Astrocyte (in vitro differentiated cells and primary cell): ENCODE results near the gene UCHL3. TPM values are rescaled to one million over a fixed set of nuclear protein-coding genes. Genes with fewer than 3 reads are reported as not detected.

Source experiments
- DNase-seq: peaks from one replicate; pipeline ENCODE4 v3.0.0-alpha.2; 2010; ENCODE audit warnings: low read depth
- FAIRE-seq: peaks from 2 replicates; lab custom pipeline; 2011; peaks lifted over from hg19 to GRCh38; lab: Jason Lieb, UNC
- H2AFZ ChIP-seq: 2 replicates; pipeline ENCODE4 v1.6.0; 2012; ENCODE audit warnings: low read depth, low read length, inconsistent platforms
- H3K27ac ChIP-seq: 2 replicates; pipeline ENCODE4 v1.5.1; 2011; ENCODE audit warnings: low read depth, low read length, inconsistent platforms
- H3K27me3 ChIP-seq: 2 replicates; pipeline ENCODE4 v1.6.0; 2011; ENCODE audit warnings: low read length, inconsistent platforms; ENCODE audit not compliant: insufficient read depth
- H3K36me3 ChIP-seq: 2 replicates; pipeline ENCODE4 v1.5.1; 2011; ENCODE audit warnings: low read length, inconsistent platforms; ENCODE audit not compliant: insufficient read depth
- H3K4me1 ChIP-seq: 2 replicates; pipeline ENCODE4 v1.5.1; 2011; ENCODE audit warnings: low read length, inconsistent platforms; ENCODE audit not compliant: insufficient read depth
- H3K4me2 ChIP-seq: 2 replicates; pipeline ENCODE4 v1.6.0; 2012; ENCODE audit warnings: low read length, inconsistent platforms
- H3K4me3 ChIP-seq: 2 replicates; pipeline ENCODE4 v1.5.1; 2011; ENCODE audit warnings: low read depth, mild to moderate bottlenecking, low read length, inconsistent platforms; ENCODE audit not compliant: insufficient read depth
- H3K79me2 ChIP-seq: 2 replicates; pipeline ENCODE4 v1.6.0; 2012; ENCODE audit warnings: mild to moderate bottlenecking, low read length, inconsistent platforms; ENCODE audit not compliant: insufficient read depth
- H3K9ac ChIP-seq: 2 replicates; pipeline ENCODE4 v1.6.0; 2012; ENCODE audit warnings: mild to moderate bottlenecking, low read length, inconsistent platforms
- H3K9me3 ChIP-seq: 2 replicates; pipeline ENCODE4 v1.5.1; 2012; ENCODE audit warnings: low read depth, mild to moderate bottlenecking, low read length, inconsistent platforms; ENCODE audit not compliant: insufficient read depth
- H4K20me1 ChIP-seq: 2 replicates; pipeline ENCODE4 v1.6.0; 2012; ENCODE audit warnings: low read length, inconsistent platforms; ENCODE audit not compliant: insufficient read depth
- H3K27ac Mint-ChIP-seq: one replicate; pipeline ENCODE4 v1.8.0; 2021; ENCODE audit warnings: mild to moderate bottlenecking, mixed read lengths; ENCODE audit not compliant: unreplicated experiment
- H3K27me3 Mint-ChIP-seq: one replicate; pipeline ENCODE4 v1.8.0; 2021; ENCODE audit warnings: low read depth, mixed read lengths; ENCODE audit not compliant: unreplicated experiment
- H3K36me3 Mint-ChIP-seq: one replicate; pipeline ENCODE4 v1.8.0; 2021; ENCODE audit warnings: low read depth, mixed read lengths; ENCODE audit not compliant: unreplicated experiment
- H3K4me1 Mint-ChIP-seq: one replicate; pipeline ENCODE4 v1.8.0; 2021; ENCODE audit warnings: low read depth, mixed read lengths; ENCODE audit not compliant: unreplicated experiment
- H3K4me3 Mint-ChIP-seq: one replicate; pipeline ENCODE4 v1.8.0; 2021; ENCODE audit warnings: mild to moderate bottlenecking, moderate library complexity, mixed read lengths; ENCODE audit not compliant: unreplicated experiment
- H3K9me3 Mint-ChIP-seq: one replicate; pipeline ENCODE4 v1.8.0; 2021; ENCODE audit warnings: mild to moderate bottlenecking, mixed read lengths; ENCODE audit not compliant: unreplicated experiment
- EZH2 ChIP-seq: IDR thresholded peaks from 2 replicates; pipeline ENCODE4 v1.6.1; 2012; ENCODE audit warnings: mild to moderate bottlenecking, low read length, inconsistent platforms; ENCODE audit not compliant: insufficient read depth
- total RNA-seq: library from RNA; stranded (reverse); gene quantifications from 2 replicates; pipeline ENCODE4 v1.2.1, GENCODE V29; 2021
- TF ChIP-seq, protein P1 (sequence below): IDR thresholded peaks from 2 replicates; pipeline ENCODE4 v1.5.1; 2011; ENCODE audit warnings: low read depth, mild to moderate bottlenecking, inconsistent platforms, low read length, moderate library complexity; ENCODE audit not compliant: insufficient read depth

The UCHL3 gene
- total RNA-seq, 1 donor from 2014 or later: 59.2 TPM

GRCh38 chr13:75554981-75555380 is 5.4 kb downstream of the UCHL3 start:
- DNase-seq (no peak), FAIRE-seq (no peak)
- Histone ChIP-seq H3K4me3 (no peak overlapping the region), H3K36me3 (peaks cover 22% of the 10 kb centered on the region), H3K9ac (no peak overlapping the region), H3K27me3 (no peaks in the 10 kb centered on the region), H3K9me3 (no peaks in the 10 kb centered on the region), H3K4me2 (no peak overlapping the region), H3K4me1 (no peaks in the 10 kb centered on the region), H4K20me1 (peaks cover 29% of the 10 kb centered on the region), H3K79me2 (peaks cover 77% of the 10 kb centered on the region), H2AFZ (no peak overlapping the region), H3K27ac (no peak overlapping the region)
- H3K4me3 Mint-ChIP-seq: no peak overlapping the region
- H3K27ac Mint-ChIP-seq: no peak overlapping the region
- H3K36me3 Mint-ChIP-seq: peaks cover 16% of the 10 kb centered on the region
- no peaks in the 10 kb centered on the region for H3K9me3 Mint-ChIP-seq
- no peaks in the 10 kb centered on the region for H3K27me3 Mint-ChIP-seq
- no peak for TF ChIP-seq EZH2
- TF ChIP-seq, protein P1, sequence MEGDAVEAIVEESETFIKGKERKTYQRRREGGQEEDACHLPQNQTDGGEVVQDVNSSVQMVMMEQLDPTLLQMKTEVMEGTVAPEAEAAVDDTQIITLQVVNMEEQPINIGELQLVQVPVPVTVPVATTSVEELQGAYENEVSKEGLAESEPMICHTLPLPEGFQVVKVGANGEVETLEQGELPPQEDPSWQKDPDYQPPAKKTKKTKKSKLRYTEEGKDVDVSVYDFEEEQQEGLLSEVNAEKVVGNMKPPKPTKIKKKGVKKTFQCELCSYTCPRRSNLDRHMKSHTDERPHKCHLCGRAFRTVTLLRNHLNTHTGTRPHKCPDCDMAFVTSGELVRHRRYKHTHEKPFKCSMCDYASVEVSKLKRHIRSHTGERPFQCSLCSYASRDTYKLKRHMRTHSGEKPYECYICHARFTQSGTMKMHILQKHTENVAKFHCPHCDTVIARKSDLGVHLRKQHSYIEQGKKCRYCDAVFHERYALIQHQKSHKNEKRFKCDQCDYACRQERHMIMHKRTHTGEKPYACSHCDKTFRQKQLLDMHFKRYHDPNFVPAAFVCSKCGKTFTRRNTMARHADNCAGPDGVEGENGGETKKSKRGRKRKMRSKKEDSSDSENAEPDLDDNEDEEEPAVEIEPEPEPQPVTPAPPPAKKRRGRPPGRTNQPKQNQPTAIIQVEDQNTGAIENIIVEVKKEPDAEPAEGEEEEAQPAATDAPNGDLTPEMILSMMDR: no peak
- H3K4me1 Mint-ChIP-seq: peaks cover 6% of the 10 kb centered on the region

- Histone ChIP-seq H4K20me1 (peaks cover 25% of the 10 kb centered on the region), H3K27me3 (no peaks in the 10 kb centered on the region), H3K4me3 (no peak overlapping the region), H2AFZ (no peak overlapping the region), H3K9me3 (no peaks in the 10 kb centered on the region), H3K36me3 (peaks cover 24% of the 10 kb centered on the region), H3K79me2 (peaks cover 69% of the 10 kb centered on the region), H3K9ac (no peak overlapping the region), H3K4me1 (no peaks in the 10 kb centered on the region), H3K27ac (no peak overlapping the region), H3K4me2 (no peak overlapping the region)
- TF ChIP-seq EZH2: no peak
- TF ChIP-seq, protein P1: no peak
- no peak for DNase-seq
- no peaks in the 10 kb centered on the region for H3K9me3 Mint-ChIP-seq
- H3K4me1 Mint-ChIP-seq: peaks cover 3% of the 10 kb centered on the region
- peaks cover 16% of the 10 kb centered on the region for H3K36me3 Mint-ChIP-seq
- H3K4me3 Mint-ChIP-seq: no peak overlapping the region
- H3K27ac Mint-ChIP-seq: no peak overlapping the region
- no peaks in the 10 kb centered on the region for H3K27me3 Mint-ChIP-seq
- no peak for FAIRE-seq
Observed at GRCh38 chr13:75555836-75556235, 6.2 kb downstream of the UCHL3 start.

DNA sequence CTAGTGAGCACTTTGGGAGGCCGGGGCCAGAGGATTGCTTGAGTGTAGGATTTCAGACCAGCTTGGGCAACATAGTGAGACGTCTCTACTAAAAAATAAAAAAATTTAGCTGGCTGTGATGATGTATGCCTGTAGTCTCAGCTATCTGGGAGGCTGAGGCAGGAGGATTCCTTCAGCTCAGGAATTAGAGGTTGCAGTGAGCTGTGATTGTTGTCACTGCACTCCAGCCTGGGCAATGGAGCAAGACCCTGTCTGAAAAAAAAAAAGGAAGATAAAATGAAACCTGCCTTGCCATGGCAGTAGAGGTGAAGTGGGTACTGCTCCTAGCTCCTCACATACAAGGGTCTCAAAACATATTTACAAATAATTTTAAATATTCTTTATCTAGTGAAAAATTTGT is 7.4 kb downstream of the UCHL3 start:
- Histone ChIP-seq H3K4me3 (no peak overlapping the region), H3K9me3 (no peaks in the 10 kb centered on the region), H3K9ac (no peak overlapping the region), H3K27me3 (no peaks in the 10 kb centered on the region), H2AFZ (no peak overlapping the region), H3K79me2 (peaks cover 59% of the 10 kb centered on the region), H4K20me1 (peaks cover 22% of the 10 kb centered on the region), H3K4me2 (no peak overlapping the region), H3K36me3 (peaks cover 29% of the 10 kb centered on the region), H3K4me1 (no peaks in the 10 kb centered on the region), H3K27ac (no peak overlapping the region)
- FAIRE-seq (no peak), DNase-seq (no peak)
- TF ChIP-seq, protein P1: no peak
- TF ChIP-seq EZH2: no peak
- Mint-ChIP-seq H3K27me3 (no peaks in the 10 kb centered on the region), H3K4me1 (peaks cover 2% of the 10 kb centered on the region), H3K36me3 (peaks cover 16% of the 10 kb centered on the region), H3K27ac (no peak overlapping the region), H3K4me3 (no peak overlapping the region), H3K9me3 (no peaks in the 10 kb centered on the region)
